Measurements from ENCODE around the gene IFIT1.
"Not testable (repeated sequence)": the region's sequence is repeated elsewhere in the genome, so short reads cannot be mapped to it uniquely, and the experiment has no call there.

Gene IFIT1

GRCh38 chr10:89403043-89403442 lies 10.6 kb downstream of the IFIT1 start:
- DNase-seq: no peak

DNA sequence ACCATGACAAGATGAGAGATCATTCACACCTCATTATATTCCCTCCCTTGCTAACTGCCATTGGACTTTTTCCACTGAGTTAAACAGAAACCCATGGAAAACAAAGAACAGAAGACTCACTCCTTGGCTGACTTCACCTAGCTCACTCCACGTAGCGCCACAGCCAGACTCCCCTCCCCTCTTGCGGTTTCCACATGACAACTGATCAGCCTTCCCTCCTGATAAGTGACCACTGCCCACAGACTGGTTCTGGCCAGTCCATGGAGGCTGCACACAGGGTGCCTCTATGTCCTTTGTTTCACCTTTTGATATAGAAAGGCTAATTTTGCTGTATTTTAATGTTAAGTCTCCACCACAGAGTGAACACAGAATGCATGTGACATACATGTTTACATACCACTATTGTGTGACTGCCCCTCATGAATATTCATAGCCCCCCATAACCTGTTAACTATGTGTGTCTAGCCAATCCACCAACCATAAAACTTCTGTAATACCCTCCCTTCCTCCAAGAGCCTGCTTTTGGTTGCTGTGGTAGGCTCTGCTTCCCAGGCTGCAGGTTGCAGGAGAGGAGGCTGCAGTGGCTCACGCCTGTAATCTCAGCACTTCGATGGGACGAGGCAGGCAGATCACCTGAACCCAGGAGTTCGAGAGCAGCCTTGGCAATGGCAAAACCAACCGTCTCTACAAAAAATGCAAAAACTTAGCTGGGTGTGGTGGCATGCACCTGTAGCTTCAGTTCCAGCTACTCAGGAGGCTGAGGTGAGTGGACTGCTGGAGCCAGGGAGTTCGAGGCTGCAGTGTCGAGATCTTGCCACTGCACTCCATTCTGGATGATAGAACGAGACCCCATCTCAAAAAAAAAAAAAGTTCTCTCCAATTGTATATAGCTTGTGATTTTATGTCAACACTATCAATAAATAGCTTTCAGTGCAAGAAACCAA lies 12.0 kb downstream of the IFIT1 start:
- DNase-seq: no peak

- DNase-seq: not testable (repeated sequence)
These were observed 13.8 kb downstream of the IFIT1 start for GRCh38 chr10:89406178-89406577.

GRCh38 chr10:89407792-89408191 lies 15.4 kb downstream of the IFIT1 start:
- DNase-seq: not testable (repeated sequence)

- DNase-seq: not testable (repeated sequence)
These were observed 16.9 kb downstream of the IFIT1 start for GRCh38 chr10:89409282-89409681.

GRCh38 chr10:89410551-89410950 lies 18.1 kb downstream of the IFIT1 start:
- not testable (repeated sequence) for DNase-seq

GRCh38 chr10:89411135-89411534 lies 18.7 kb downstream of the IFIT1 start:
- DNase-seq: not testable (repeated sequence)

GRCh38 chr10:89412276-89412675 lies 19.9 kb downstream of the IFIT1 start:
- DNase-seq: not testable (repeated sequence)

GRCh38 chr10:89413398-89413912 lies 21.0 kb downstream of the IFIT1 start:
- DNase-seq: no peak

DNA sequence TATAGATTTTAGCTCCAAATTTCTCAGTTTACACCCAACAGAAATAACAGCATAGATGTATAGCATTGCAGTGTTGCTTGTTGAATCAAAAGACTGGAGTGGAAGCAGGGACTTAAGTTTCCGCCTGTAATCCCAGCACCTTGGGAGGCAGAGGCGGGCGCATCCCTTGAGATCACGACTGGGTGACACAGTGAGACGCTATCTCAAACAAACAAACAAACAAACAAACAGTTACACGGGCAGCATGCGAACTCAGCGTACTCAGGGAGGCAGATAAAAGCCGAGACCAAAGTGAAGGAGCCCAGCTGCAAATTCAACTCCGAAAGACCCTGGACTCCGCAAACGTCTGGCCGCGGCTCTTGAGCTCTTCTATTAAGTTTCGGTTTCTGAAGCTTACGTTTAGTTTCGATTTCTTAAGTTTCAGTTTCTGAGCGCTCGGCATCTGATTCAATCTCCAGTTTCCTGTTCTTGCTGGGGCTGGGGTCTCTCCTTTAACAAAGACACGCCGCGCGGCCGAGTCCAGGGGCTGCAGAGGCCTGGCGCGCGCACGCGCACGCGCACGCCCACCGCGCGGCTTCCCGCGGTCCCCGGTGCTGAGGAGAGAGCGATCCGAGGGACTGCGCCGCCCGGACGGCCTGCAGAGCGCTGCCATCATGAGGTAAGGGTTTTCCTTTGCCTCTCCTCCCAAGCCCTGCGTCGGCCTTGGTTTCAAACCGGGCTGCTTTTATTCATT lies 21.9 kb downstream of the IFIT1 start, which contains the start of gene IFIT5:
Gene IFIT5 (plus strand): TSS at position 423 of the 733 bp plus-strand sequence. CDS start 231 bp downstream, at position 654.
- DNase-seq: peak; percentile 68

GRCh38 chr10:89414879-89415821 lies 22.7 kb downstream of the IFIT1 start:
- no peak for DNase-seq

DNA sequence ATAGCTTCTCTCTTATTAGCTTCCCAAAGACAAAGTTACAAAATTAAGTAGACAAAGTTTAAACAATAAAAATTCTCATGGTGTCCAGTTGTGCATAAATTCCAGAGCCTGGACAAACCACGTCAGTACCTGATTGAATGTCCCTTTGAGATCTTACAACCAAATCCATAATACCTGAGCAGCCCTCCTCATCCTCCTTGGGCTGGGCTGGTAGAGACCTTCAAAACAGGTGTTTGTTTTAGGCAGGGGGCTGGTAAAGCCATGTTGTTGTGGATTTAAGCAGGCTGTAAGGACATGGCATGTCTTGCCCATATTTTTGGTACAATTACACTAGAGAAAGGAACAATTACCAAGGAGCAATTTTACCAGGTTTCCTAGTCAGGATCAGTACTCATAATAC lies 24.0 kb downstream of the IFIT1 start:
- DNase-seq: no peak

- no peak for DNase-seq
These were observed 27.1 kb downstream of the IFIT1 start for GRCh38 chr10:89419548-89419947.

- no peak for DNase-seq
These were observed 28.6 kb downstream of the IFIT1 start for GRCh38 chr10:89421018-89421476.

DNA sequence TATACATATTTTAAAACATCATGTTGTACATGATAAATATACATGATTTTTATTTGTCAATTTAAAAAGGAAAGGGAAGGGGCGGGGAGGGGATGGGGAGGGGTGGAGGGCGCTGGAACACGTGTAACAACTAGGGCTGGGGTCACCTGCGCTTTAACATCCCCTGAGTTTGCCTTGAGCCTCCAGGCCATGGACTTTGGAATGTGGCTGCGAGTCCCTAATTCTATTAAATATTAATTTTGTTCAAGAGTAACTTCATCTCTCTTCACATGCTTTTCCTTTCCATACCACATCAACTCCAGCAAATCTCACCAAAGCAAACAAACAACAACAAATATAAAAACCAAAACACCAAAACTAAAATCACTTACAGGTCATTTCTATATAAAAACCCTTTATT lies 32.6 kb downstream of the IFIT1 start:
- DNase-seq: no peak

GRCh38 chr10:89426230-89426868 lies 33.9 kb downstream of the IFIT1 start:
- peak; percentile 11 for DNase-seq

DNA sequence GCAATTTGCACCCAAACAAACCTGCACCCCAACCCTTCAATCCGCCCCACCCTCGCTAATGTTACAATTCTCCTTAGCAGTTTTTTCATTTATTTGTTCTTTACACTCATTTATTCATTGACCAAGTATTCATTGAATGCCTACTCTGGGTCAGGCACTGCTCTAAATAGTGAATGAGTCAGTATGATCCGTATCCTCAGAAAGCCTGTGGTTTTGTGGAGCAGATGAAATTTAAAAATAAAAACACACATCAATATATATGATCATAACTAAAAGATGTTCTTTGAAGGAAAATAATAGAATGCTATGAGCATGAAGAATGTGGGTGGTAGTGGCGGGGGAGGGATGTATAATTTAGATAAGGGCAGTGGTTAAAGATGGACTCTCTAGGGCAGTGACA lies 35.2 kb downstream of the IFIT1 start:
- DNase-seq: no peak

- no peak for DNase-seq
These were observed 36.5 kb downstream of the IFIT1 start for GRCh38 chr10:89428877-89429276.

DNA sequence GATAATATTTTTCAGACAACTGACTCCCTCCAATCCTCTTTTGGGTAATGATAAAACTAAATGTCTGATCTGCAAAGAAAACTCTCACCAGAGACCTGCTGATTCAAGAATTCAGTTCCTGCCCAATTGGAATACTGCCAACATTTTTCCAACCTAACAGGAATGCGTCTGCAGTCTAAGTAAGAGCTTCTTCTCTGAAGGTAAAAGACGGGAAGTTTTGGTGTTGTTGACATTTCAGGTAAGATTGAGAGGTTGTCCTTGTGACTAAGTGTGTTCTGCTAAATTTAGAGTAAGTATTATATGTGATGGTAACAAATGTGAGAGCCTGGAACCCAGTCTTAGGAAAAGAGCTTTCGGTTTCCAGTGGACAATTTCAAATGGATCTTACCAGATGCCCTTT lies 39.6 kb downstream of the IFIT1 start:
- no peak for DNase-seq

DNA sequence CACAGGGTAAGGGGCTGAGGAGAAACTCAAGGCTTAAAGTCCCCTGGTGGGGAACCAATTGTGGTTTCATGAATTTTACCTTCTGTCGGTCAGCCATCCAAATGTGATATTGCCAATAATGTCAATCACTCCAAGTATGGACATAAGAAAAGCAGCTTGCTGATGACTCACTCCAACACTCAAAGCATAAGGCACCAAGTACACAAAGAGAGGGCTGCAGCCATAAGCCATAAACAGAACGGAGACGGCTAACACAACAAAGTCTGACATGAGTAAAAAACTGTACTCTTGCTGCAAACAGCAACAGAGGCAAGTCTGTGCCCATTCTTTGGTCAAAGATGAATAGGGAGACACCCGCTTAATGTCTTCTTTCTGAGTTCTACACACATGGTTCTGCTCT lies 46.1 kb downstream of the IFIT1 start:
- DNase-seq: no peak

DNA sequence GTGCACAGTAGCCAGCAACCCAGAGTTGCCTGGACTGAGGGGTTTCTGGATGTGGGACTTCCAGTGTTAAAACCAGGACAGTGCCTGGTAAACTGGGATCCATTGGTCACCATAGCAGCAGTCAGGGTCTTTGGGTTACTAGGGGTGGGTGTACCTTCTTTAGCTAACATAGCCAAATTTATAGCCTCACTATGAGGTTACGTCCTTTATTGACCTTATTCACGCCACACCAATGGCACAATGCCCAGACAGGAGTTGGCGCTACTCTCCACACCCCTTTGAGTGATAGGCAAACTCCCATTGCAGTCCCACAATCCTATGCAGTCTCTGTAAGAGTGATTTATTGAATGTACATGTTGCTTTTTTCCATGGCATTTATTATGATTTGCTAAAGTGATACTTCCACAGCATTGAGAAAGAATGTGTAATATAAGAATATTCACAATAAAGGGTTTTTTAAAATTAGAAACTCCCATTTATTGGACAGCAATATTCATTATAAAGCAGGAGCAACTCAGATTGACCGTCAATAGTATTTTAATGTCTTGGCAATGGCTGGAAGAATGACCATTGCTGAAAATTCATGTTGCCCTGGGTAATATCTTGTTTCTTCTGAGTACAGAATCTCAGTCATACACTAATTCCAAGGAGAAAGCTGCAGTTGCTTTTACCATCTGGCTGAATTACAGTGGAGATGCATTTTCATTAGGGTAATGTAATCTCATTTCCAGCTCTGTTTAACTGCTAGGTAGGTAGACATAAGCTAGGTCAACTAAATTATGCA lies 48.0 kb downstream of the IFIT1 start:
- no peak for DNase-seq
